Measurements from ENCODE around the gene SEC14L5. TPM values are rescaled to one million over a fixed set of nuclear protein-coding genes. Genes with fewer than 3 reads are reported as not detected.

Gene SEC14L5
- total RNA-seq, 4 donors from 2014 or later: 0.32 to 6.2 (median 0.53) TPM

GRCh38 chr16:4979736-4980660, 21.9 kb downstream of the SEC14L5 start:
- in situ Hi-C loops (cut with MboI; ENCODE audit: low pct_ligation_motif_present in 1 of 4, low pct_unique_long_range_greater_than_20kb in 1 of 4, low sequenced_read_pairs in 3 of 4): no loop called here
- H3K36me3 ChIP-seq: no peaks in the 10 kb centered on the region
- H3K27me3 ChIP-seq: no peaks in the 10 kb centered on the region
- H3K4me3 ChIP-seq: no peak overlapping the region
- H3K27ac ChIP-seq: no peak overlapping the region
- WGBS, 2 donors (ENCODE audit: low coverage in 1 of 2): 70 to 79% methylated on average over 6 to 25 of the region's 25 CpGs
- intact Hi-C loops (cut with DNase I; ENCODE audit: low total_unique reads): no loop called here
- no peak for DNase-seq
- H3K9me3 ChIP-seq: no peaks in the 10 kb centered on the region
- peaks cover 0 to 3% (median 0%) of the 10 kb centered on the region in 4 donors for H3K4me1 ChIP-seq
- TF ChIP-seq POLR2AphosphoS5 (IDR thresholded peaks at IDR 0.05) (no peak), POLR2A (IDR thresholded peaks at IDR 0.05) (no peak), EP300 (IDR thresholded peaks at IDR 0.05; ENCODE audit: low read depth) (no peak)
- TF ChIP-seq, protein P1, sequence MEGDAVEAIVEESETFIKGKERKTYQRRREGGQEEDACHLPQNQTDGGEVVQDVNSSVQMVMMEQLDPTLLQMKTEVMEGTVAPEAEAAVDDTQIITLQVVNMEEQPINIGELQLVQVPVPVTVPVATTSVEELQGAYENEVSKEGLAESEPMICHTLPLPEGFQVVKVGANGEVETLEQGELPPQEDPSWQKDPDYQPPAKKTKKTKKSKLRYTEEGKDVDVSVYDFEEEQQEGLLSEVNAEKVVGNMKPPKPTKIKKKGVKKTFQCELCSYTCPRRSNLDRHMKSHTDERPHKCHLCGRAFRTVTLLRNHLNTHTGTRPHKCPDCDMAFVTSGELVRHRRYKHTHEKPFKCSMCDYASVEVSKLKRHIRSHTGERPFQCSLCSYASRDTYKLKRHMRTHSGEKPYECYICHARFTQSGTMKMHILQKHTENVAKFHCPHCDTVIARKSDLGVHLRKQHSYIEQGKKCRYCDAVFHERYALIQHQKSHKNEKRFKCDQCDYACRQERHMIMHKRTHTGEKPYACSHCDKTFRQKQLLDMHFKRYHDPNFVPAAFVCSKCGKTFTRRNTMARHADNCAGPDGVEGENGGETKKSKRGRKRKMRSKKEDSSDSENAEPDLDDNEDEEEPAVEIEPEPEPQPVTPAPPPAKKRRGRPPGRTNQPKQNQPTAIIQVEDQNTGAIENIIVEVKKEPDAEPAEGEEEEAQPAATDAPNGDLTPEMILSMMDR (IDR thresholded peaks at IDR 0.05): no peak

GRCh38 chr16:4980691-4981090, 22.6 kb downstream of the SEC14L5 start:
- peaks cover 0 to 3% (median 0%) of the 10 kb centered on the region in 4 donors for H3K4me1 ChIP-seq
- no peak for DNase-seq
- in situ Hi-C loops (cut with MboI; ENCODE audit: low pct_ligation_motif_present in 1 of 4, low pct_unique_long_range_greater_than_20kb in 1 of 4, low sequenced_read_pairs in 3 of 4) (no loop called here), intact Hi-C loops (cut with DNase I; ENCODE audit: low total_unique reads) (no loop called here)
- TF ChIP-seq POLR2A (IDR thresholded peaks at IDR 0.05) (no peak), POLR2AphosphoS5 (IDR thresholded peaks at IDR 0.05) (no peak)
- TF ChIP-seq, protein P1 (IDR thresholded peaks at IDR 0.05): no peak
- H3K27me3 ChIP-seq: peaks cover 4% of the 10 kb centered on the region
- 72 to 80% methylated on average over 4 to 10 of the region's 10 CpGs for WGBS, 2 donors (ENCODE audit: low coverage in 1 of 2)
- no peaks in the 10 kb centered on the region for H3K9me3 ChIP-seq
- H3K4me3 ChIP-seq: no peak overlapping the region
- no peaks in the 10 kb centered on the region for H3K36me3 ChIP-seq
- no peak overlapping the region for H3K27ac ChIP-seq

DNA sequence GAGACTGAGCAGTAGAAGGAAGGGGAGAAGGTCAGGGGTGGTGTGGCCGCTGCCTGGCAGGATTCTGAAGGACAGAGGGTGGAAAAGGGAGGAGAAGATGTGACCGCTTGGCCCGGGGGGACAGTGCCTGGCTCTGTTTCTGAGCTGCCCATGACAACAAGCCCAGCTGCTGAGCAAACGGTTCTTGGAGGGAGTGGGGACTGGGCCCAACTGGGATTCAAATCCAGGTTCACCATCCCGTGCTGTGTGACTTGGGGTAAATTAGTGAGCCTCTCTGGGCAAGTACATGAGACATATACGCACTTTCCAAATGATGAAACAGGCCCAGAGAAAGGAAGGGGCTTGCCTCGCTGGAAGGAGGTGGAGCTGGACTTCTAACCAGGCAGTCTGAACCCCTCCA, 23.3 kb downstream of the SEC14L5 start:
- no peak overlapping the region for H3K4me3 ChIP-seq
- TF ChIP-seq, protein P1 (IDR thresholded peaks at IDR 0.05): no peak
- no peak for TF ChIP-seq POLR2A (IDR thresholded peaks at IDR 0.05)
- no peak for TF ChIP-seq EP300 (IDR thresholded peaks at IDR 0.05; ENCODE audit: low read depth)
- no peak for TF ChIP-seq POLR2AphosphoS5 (IDR thresholded peaks at IDR 0.05)
- no peak for DNase-seq
- H3K27me3 ChIP-seq: peaks cover 7% of the 10 kb centered on the region
- H3K27ac ChIP-seq: no peak overlapping the region
- intact Hi-C loops (cut with DNase I; ENCODE audit: low total_unique reads): no loop called here
- no peaks in the 10 kb centered on the region for H3K9me3 ChIP-seq
- WGBS, 2 donors (ENCODE audit: low coverage in 1 of 2): 73% methylated on average over 7 of the region's 7 CpGs; no CpG with 5 or more reads in 1 of the 2 donors
- H3K36me3 ChIP-seq: no peaks in the 10 kb centered on the region
- H3K4me1 ChIP-seq: peaks cover 0 to 1% (median 0%) of the 10 kb centered on the region in 4 donors
- in situ Hi-C loops (cut with MboI; ENCODE audit: low pct_ligation_motif_present in 1 of 4, low pct_unique_long_range_greater_than_20kb in 1 of 4, low sequenced_read_pairs in 3 of 4): no loop called here

- 64 to 89% methylated on average over 1 to 20 of the region's 20 CpGs for WGBS, 2 donors (ENCODE audit: low coverage in 1 of 2)
- no peaks in the 10 kb centered on the region for H3K36me3 ChIP-seq
- no peaks in the 10 kb centered on the region for H3K4me1 ChIP-seq
- no peak for TF ChIP-seq POLR2AphosphoS5 (IDR thresholded peaks at IDR 0.05)
- TF ChIP-seq EP300 (IDR thresholded peaks at IDR 0.05; ENCODE audit: low read depth): no peak
- TF ChIP-seq, protein P1 (IDR thresholded peaks at IDR 0.05): no peak
- TF ChIP-seq POLR2A (IDR thresholded peaks at IDR 0.05): no peak
- no peak overlapping the region for H3K27ac ChIP-seq
- intact Hi-C loops (cut with DNase I; ENCODE audit: low total_unique reads): no loop called here
- in situ Hi-C loops (cut with MboI; ENCODE audit: low pct_ligation_motif_present in 1 of 4, low pct_unique_long_range_greater_than_20kb in 1 of 4, low sequenced_read_pairs in 3 of 4): no loop called here
- H3K27me3 ChIP-seq: peaks cover 15% of the 10 kb centered on the region
- H3K4me3 ChIP-seq: no peak overlapping the region
- no peak for DNase-seq
- H3K9me3 ChIP-seq: no peaks in the 10 kb centered on the region
Measured at GRCh38 chr16:4982056-4982867, 24.1 kb downstream of the SEC14L5 start.
